PC-3 (cell line): ENCODE measurements around the gene TRIM31.

Experiments used
- EZH2phosphoT487 ChIP-seq: fragments of 300-600 bp; sonication (generic); IDR thresholded peaks from 2 replicates; pipeline ENCODE4 v1.6.1; 2018; ENCODE audit warnings: mild to moderate bottlenecking, antibody characterized with exemption, low read length, borderline replicate concordance
- TF ChIP-seq, protein P1 (sequence below): fragments of 300-600 bp; sonication (generic); conservative IDR thresholded peaks from 2 replicates; pipeline ENCODE4 v1.5.1; 2017; ENCODE audit warnings: antibody characterized with exemption, low read depth, mild to moderate bottlenecking, low read length

DNA sequence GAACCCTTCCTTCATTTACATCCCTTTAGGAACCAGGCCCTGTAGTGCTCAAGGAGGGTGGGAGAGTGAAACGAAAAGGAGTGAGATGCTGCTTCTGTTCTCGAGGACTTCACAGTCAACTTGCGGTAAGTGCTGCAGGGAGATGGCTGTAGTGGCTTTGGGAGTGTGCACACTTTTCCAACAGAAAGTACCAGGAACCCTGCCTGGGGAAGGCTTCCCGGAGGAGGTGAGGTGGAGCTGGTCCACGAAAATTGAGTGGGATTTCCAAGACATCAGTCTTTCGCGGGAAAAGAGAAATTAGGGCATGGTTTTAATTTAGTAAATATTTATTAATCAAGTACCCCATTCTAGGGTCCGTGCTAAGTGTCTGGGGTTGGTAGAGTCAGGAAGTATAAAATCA lies 12.7 kb downstream of the TRIM31 start:
- TF ChIP-seq, protein P1, sequence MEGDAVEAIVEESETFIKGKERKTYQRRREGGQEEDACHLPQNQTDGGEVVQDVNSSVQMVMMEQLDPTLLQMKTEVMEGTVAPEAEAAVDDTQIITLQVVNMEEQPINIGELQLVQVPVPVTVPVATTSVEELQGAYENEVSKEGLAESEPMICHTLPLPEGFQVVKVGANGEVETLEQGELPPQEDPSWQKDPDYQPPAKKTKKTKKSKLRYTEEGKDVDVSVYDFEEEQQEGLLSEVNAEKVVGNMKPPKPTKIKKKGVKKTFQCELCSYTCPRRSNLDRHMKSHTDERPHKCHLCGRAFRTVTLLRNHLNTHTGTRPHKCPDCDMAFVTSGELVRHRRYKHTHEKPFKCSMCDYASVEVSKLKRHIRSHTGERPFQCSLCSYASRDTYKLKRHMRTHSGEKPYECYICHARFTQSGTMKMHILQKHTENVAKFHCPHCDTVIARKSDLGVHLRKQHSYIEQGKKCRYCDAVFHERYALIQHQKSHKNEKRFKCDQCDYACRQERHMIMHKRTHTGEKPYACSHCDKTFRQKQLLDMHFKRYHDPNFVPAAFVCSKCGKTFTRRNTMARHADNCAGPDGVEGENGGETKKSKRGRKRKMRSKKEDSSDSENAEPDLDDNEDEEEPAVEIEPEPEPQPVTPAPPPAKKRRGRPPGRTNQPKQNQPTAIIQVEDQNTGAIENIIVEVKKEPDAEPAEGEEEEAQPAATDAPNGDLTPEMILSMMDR, result no peak
- TF ChIP-seq EZH2phosphoT487, result no peak
